SK-N-MC (cell line): Measurements from ENCODE around the gene ACER3.

Experiments used
- DNase-seq: peaks from one replicate; pipeline ENCODE4 v3.0.0-alpha.2; 2011; ENCODE audit warnings: low read depth, low spot score
- H3K27ac ChIP-seq: fragments of 200-600 bp; sonication (generic); 2 replicates; pipeline ENCODE4 v1.5.1; 2016; ENCODE audit warnings: mixed run types
- H3K36me3 ChIP-seq: fragments of 200-600 bp; sonication (generic); 2 replicates; pipeline ENCODE4 v1.6.1; 2017; ENCODE audit warnings: antibody characterized with exemption, low read length, mixed read lengths; ENCODE audit not compliant: insufficient read depth
- H3K4me3 ChIP-seq: fragments of 200-600 bp; sonication (generic); 2 replicates; pipeline ENCODE4 v1.5.1; 2016
- H3K9ac ChIP-seq: fragments of 200-600 bp; sonication (generic); 2 replicates; pipeline ENCODE4 v1.8.0; 2017; ENCODE audit warnings: mixed run types, mixed read lengths; ENCODE audit not compliant: insufficient read length
- H3K9me3 ChIP-seq: fragments of 200-600 bp; sonication (generic); 2 replicates; pipeline ENCODE4 v1.6.1; 2017; ENCODE audit warnings: low read depth, mild to moderate bottlenecking, antibody characterized with exemption, low read length, moderate library complexity, mixed read lengths
- EZH2 ChIP-seq: fragments of 200-600 bp; sonication (generic); IDR thresholded peaks from one replicate; pipeline ENCODE4 v1.6.1; 2017; ENCODE audit warnings: antibody characterized with exemption
- FOXP2 ChIP-seq: optimal IDR thresholded peaks from 2 replicates; pipeline ENCODE3; 2011; ENCODE audit warnings: mild to moderate bottlenecking, moderate library complexity; ENCODE audit not compliant: insufficient read depth; ENCODE audit errors: extremely low read length, control extremely low read depth
- POLR2AphosphoS5 ChIP-seq: IDR thresholded peaks from 2 replicates; pipeline ENCODE4 v1.6.1; 2012; ENCODE audit warnings: mild to moderate bottlenecking, low read depth, low read length, borderline replicate concordance

The ACER3 gene

DNA sequence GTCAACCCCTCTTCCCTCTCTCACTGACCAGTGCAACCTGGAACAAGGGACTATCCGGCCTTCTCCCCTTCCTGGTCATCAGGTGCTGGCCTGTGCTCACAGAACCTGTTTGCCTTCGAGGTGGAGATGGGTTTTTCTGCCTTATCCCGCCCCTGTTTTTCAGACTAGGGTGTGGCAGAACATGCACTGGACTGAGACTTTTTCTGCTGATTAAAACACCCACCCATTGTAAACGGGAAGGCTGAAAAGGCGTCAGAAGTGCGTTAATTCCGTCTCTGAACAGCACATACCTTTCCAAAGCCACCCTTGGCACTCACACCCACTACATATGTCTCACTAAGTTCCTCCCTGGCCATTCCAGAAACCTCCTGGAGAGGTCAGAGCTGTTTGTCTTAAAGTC lies 169.1 kb downstream of the ACER3 start:
- Histone ChIP-seq H3K9me3 (no peaks in the 10 kb centered on the region), H3K27ac (no peak overlapping the region), H3K36me3 (no peaks in the 10 kb centered on the region), H3K4me3 (no peak overlapping the region), H3K9ac (no peak overlapping the region)
- TF ChIP-seq FOXP2 (no peak), POLR2AphosphoS5 (no peak), EZH2 (no peak)
- DNase-seq = no peak

DNA sequence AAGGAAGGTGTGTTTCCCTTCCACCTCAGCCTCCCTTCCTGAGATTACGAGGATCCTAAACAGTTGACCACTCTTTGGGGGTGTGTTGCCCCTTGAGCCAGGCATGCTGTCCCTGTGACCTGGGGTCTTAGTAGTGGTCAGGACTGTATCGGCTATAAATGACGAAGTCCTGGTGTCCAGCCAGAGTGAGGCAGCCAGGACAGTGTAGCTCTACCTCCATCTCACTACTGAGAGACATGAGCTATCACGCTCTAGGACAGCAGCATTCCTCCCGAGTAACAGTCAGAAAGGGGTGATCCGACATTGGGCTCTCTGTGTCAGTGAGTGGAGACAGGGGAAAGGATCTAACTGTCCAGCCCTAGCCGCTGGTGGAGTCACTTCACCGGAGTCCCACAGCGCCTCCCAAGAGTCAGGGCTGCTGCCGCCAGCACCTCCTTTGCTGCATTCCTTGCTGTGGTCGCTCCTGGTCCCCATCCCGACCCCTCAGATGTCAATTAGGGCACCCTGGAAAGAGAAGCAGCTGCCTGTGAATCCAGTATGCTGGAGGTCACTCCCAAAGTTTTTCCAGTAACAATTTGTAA lies 170.2 kb downstream of the ACER3 start:
- TF ChIP-seq POLR2AphosphoS5 = no peak
- no peak for TF ChIP-seq EZH2
- no peak for TF ChIP-seq FOXP2
- DNase-seq = no peak

GRCh38 chr11:77031599-77031998 lies 170.9 kb downstream of the ACER3 start:
- Histone ChIP-seq H3K36me3 (no peaks in the 10 kb centered on the region), H3K9me3 (no peaks in the 10 kb centered on the region), H3K4me3 (no peak overlapping the region), H3K27ac (no peak overlapping the region), H3K9ac (no peak overlapping the region)
- DNase-seq = no peak
- TF ChIP-seq POLR2AphosphoS5 (no peak), FOXP2 (no peak), EZH2 (no peak)

More for the DNA sequence above, 170.2 kb downstream of the ACER3 start:
- Histone ChIP-seq H3K4me3 (no peak overlapping the region), H3K36me3 (no peaks in the 10 kb centered on the region), H3K27ac (no peak overlapping the region), H3K9me3 (no peaks in the 10 kb centered on the region), H3K9ac (no peak overlapping the region)

DNA sequence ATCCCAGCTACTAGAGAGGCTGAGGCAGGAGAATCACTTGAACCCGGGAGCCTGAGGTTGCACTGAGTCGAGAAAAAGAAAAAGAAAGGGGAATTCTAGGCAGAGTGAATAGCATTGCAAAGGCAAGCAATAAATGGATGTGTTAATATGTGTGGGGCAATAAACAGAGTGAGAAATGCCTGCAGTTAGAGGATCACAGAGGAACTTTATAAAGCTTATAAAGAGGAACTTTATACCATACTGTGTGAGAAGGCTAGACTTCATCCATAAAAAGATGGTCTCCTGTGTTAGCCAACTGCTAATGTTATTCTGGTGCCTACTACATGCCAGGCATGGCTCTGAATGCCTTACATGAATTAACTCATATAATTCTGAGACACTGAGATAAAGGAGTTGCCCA lies 174.3 kb downstream of the ACER3 start:
- DNase-seq = no peak
- TF ChIP-seq EZH2 = no peak
- no peak for TF ChIP-seq POLR2AphosphoS5
- TF ChIP-seq FOXP2 = no peak
- Histone ChIP-seq H3K4me3 (no peak overlapping the region), H3K36me3 (no peaks in the 10 kb centered on the region), H3K27ac (no peak overlapping the region), H3K9ac (no peak overlapping the region), H3K9me3 (no peaks in the 10 kb centered on the region)

GRCh38 chr11:77035580-77035979 lies 174.9 kb downstream of the ACER3 start:
- Histone ChIP-seq H3K9ac (no peak overlapping the region), H3K36me3 (no peaks in the 10 kb centered on the region), H3K4me3 (no peak overlapping the region), H3K9me3 (no peaks in the 10 kb centered on the region), H3K27ac (no peak overlapping the region)
- DNase-seq = no peak
- no peak for TF ChIP-seq EZH2
- no peak for TF ChIP-seq FOXP2
- no peak for TF ChIP-seq POLR2AphosphoS5

DNA sequence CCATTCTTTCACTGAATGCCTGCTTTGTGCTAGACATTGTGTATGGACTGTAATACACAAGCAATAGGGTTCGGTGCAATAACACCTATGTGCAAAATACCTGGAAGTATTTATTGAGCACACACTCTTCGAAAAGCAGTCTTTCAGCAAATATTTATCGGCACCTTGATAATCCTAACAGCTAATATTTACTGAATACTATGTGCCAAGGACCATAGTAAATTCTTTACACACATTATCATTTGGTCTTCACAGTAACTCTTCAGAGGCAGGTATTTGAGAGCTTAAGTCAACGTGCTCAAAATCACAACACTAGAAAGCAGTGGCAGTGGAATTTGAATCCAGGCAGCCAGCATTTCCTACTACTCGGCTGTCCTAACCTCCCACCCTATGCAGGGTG lies 175.7 kb downstream of the ACER3 start:
- no peak overlapping the region for H3K4me3 ChIP-seq
- DNase-seq = no peak
- no peaks in the 10 kb centered on the region for H3K9me3 ChIP-seq
- H3K27ac ChIP-seq = no peak overlapping the region
- H3K9ac ChIP-seq = no peak overlapping the region
- TF ChIP-seq POLR2AphosphoS5 (no peak), FOXP2 (no peak), EZH2 (no peak)
- H3K36me3 ChIP-seq = no peaks in the 10 kb centered on the region

DNA sequence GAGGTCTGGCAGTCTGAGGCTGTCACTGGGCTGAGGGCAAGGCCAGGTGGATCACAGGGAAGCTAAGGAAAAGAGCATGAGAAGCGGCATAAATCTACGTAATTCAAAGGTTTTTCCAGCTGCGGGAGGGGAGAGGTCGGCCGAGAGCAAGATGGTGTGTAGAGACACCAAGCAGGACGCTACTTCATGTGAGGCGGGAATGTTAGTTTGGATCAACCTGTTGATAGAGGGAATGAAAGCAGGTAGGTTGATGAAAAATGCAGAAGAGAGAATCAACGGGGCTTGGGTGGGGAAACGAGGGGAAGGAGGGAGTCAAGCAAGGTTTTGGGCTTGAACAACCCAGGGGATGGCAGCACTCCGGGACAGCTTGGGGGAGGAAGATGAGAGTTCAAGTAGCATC lies 176.3 kb downstream of the ACER3 start:
- DNase-seq = no peak
- TF ChIP-seq EZH2 (no peak), POLR2AphosphoS5 (no peak), FOXP2 (no peak)
- Histone ChIP-seq H3K36me3 (no peaks in the 10 kb centered on the region), H3K9me3 (no peaks in the 10 kb centered on the region), H3K4me3 (no peak overlapping the region), H3K9ac (no peak overlapping the region), H3K27ac (no peak overlapping the region)

GRCh38 chr11:77038029-77038824 lies 177.5 kb downstream of the ACER3 start:
- H3K9me3 ChIP-seq = no peaks in the 10 kb centered on the region
- no peak overlapping the region for H3K27ac ChIP-seq
- no peak for DNase-seq
- no peak overlapping the region for H3K4me3 ChIP-seq
- no peak overlapping the region for H3K9ac ChIP-seq
- no peaks in the 10 kb centered on the region for H3K36me3 ChIP-seq
- TF ChIP-seq EZH2 (no peak), POLR2AphosphoS5 (no peak), FOXP2 (no peak)
